Small intestine (tissue), 7 donors: ENCODE data around the gene MYOZ2. TPM values are rescaled to one million over a fixed set of nuclear protein-coding genes. Genes with fewer than 3 reads are reported as not detected.

Source experiments
- DNase-seq, 2 donors: peaks; one replicate each; pipeline versions ENCODE4 v3.0.0 to v3.0.0-alpha.2; 2013
- FAIRE-seq: peaks from 2 replicates; lab custom pipeline; 2012; peaks lifted over from hg19 to GRCh38; lab: Jason Lieb, UNC
- H3K27ac ChIP-seq, 3 donors: one replicate each; pipeline ENCODE4 v1.5.1; 2013; ENCODE audit warnings: low read length in 2 of 3, mild to moderate bottlenecking in 2 of 3, control low read depth in 1 of 3, inconsistent platforms in 1 of 3, low read depth in 1 of 3, moderate library complexity in 1 of 3
- H3K27me3 ChIP-seq, 3 donors: one replicate each; pipeline ENCODE4 v1.6.1; 2013; ENCODE audit warnings: low read length in 3 of 3, inconsistent platforms in 1 of 3; ENCODE audit not compliant: control insufficient read depth in 3 of 3, insufficient read depth in 3 of 3
- H3K36me3 ChIP-seq, 3 donors: one replicate each; pipeline ENCODE4 v1.6.1; 2013; ENCODE audit warnings: low read length in 3 of 3, inconsistent platforms in 1 of 3, low read depth in 1 of 3, mild to moderate bottlenecking in 1 of 3, moderate library complexity in 1 of 3; ENCODE audit not compliant: control insufficient read depth in 3 of 3, insufficient read depth in 2 of 3
- H3K4me1 ChIP-seq, 3 donors: one replicate each; pipeline ENCODE4 v1.6.1; 2013; ENCODE audit warnings: low read length in 2 of 3, inconsistent platforms in 1 of 3, low read depth in 1 of 3, mild to moderate bottlenecking in 1 of 3, moderate library complexity in 1 of 3; ENCODE audit not compliant: control insufficient read depth in 3 of 3, insufficient read depth in 2 of 3
- H3K4me3 ChIP-seq, 3 donors: one replicate each; pipeline ENCODE4 v1.5.1; 2013; ENCODE audit warnings: low read length in 3 of 3, control low read depth in 1 of 3, inconsistent platforms in 1 of 3, low read depth in 1 of 3, mild to moderate bottlenecking in 1 of 3, moderate library complexity in 1 of 3
- H3K9me3 ChIP-seq, 2 donors: one replicate each; pipeline ENCODE4 v1.6.1; 2013; ENCODE audit warnings: low read depth in 1 of 2, low read length in 1 of 2; ENCODE audit not compliant: control insufficient read depth in 2 of 2, insufficient read depth in 1 of 2
- WGBS, 3 donors: extraction: QIAGEN DNeasy Blood & Tissue Kit; methylation state at CpG; one replicate each; pipeline ENCODE4 v1.1.7; 2013; 5-methylcytosine and 5-hydroxymethylcytosine counted together
- polyA plus RNA-seq, 4 donors: library from polyadenylated mRNA; stranded (reverse) in 3 of 4; unstranded in 1 of 4; fragments of 200-250 nt in 3 of 4; fragments of 120-200 nt in 1 of 4; gene quantifications; one replicate each; pipeline versions ENCODE4 v1.2.1 to v1.2.3, GENCODE V29; 2013
- donor health status: healthy with polysubstance abuse.
- donor health status: control.
- donor health status: control.
- donor health status: Bipolar disorder and iron deficiency.
- donor health status: healthy.

Gene MYOZ2
- polyA plus RNA-seq, 4 donors: 0.04 to 8.4 (median 0.65) TPM

GRCh38 chr4:119116925-119117900 is 18.4 kb upstream of the MYOZ2 start:
- FAIRE-seq (peak; percentile 36), DNase-seq (no peak)
- no peaks in the 10 kb centered on the region for H3K36me3 ChIP-seq
- no peak overlapping the region for H3K27ac ChIP-seq
- no peaks in the 10 kb centered on the region for H3K4me1 ChIP-seq
- H3K9me3 ChIP-seq: no peaks in the 10 kb centered on the region
- H3K27me3 ChIP-seq: no peaks in the 10 kb centered on the region
- H3K4me3 ChIP-seq: no peak overlapping the region
- 69 to 77% (median 76%) methylated on average over 3 of the region's 3 CpGs for WGBS, 3 donors

DNA sequence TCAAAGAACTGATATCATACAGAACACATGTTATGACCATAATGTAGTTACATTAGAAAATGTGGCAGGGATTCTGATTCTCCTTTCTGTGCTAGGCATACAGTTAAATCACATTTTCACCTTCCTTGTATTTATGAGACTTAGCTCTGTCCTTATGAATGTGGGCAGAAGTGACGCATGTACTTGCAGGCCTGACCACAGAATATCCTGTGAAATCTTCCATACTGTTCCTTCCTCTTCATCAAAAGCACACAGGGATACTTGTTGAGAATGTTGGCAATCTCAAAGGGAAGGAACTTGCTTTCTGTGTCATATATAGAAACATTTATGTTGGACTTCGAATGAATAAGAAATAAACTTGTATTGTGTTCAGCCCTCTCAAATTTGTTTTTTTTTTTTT is 17.2 kb upstream of the MYOZ2 start:
- 67 to 84% (median 81%) methylated on average over 2 of the region's 2 CpGs for WGBS, 3 donors
- no peak for FAIRE-seq
- no peaks in the 10 kb centered on the region for H3K27me3 ChIP-seq
- no peaks in the 10 kb centered on the region for H3K36me3 ChIP-seq
- H3K9me3 ChIP-seq: no peaks in the 10 kb centered on the region
- H3K4me3 ChIP-seq: no peak overlapping the region
- no peak overlapping the region for H3K27ac ChIP-seq
- no peaks in the 10 kb centered on the region for H3K4me1 ChIP-seq
- no peak for DNase-seq

- Histone ChIP-seq H3K9me3 (no peaks in the 10 kb centered on the region), H3K4me1 (no peaks in the 10 kb centered on the region), H3K36me3 (no peaks in the 10 kb centered on the region), H3K27me3 (no peaks in the 10 kb centered on the region), H3K27ac (no peak overlapping the region), H3K4me3 (no peak overlapping the region)
- DNase-seq: no peak
- no peak for FAIRE-seq
These were observed 11.3 kb upstream of the MYOZ2 start for GRCh38 chr4:119124352-119124751.

GRCh38 chr4:119125931-119126330 is 9.7 kb upstream of the MYOZ2 start:
- FAIRE-seq: no peak

GRCh38 chr4:119128148-119128547 is 7.5 kb upstream of the MYOZ2 start:
- FAIRE-seq (no peak), DNase-seq (no peak)
- H3K27me3 ChIP-seq: no peaks in the 10 kb centered on the region
- H3K4me3 ChIP-seq: no peak overlapping the region
- no peak overlapping the region for H3K27ac ChIP-seq
- 76 to 81% (median 78%) methylated on average over 3 of the region's 3 CpGs for WGBS, 3 donors
- H3K36me3 ChIP-seq: no peaks in the 10 kb centered on the region
- H3K4me1 ChIP-seq: peaks cover 0 to 5% (median 0%) of the 10 kb centered on the region in 3 donors
- H3K9me3 ChIP-seq: no peaks in the 10 kb centered on the region

More at GRCh38 chr4:119125931-119126330, 9.7 kb upstream of the MYOZ2 start:
- H3K36me3 ChIP-seq: no peaks in the 10 kb centered on the region
- H3K4me1 ChIP-seq: no peaks in the 10 kb centered on the region
- DNase-seq: no peak
- H3K4me3 ChIP-seq: no peak overlapping the region
- H3K27me3 ChIP-seq: no peaks in the 10 kb centered on the region
- no peaks in the 10 kb centered on the region for H3K9me3 ChIP-seq
- no peak overlapping the region for H3K27ac ChIP-seq

DNA sequence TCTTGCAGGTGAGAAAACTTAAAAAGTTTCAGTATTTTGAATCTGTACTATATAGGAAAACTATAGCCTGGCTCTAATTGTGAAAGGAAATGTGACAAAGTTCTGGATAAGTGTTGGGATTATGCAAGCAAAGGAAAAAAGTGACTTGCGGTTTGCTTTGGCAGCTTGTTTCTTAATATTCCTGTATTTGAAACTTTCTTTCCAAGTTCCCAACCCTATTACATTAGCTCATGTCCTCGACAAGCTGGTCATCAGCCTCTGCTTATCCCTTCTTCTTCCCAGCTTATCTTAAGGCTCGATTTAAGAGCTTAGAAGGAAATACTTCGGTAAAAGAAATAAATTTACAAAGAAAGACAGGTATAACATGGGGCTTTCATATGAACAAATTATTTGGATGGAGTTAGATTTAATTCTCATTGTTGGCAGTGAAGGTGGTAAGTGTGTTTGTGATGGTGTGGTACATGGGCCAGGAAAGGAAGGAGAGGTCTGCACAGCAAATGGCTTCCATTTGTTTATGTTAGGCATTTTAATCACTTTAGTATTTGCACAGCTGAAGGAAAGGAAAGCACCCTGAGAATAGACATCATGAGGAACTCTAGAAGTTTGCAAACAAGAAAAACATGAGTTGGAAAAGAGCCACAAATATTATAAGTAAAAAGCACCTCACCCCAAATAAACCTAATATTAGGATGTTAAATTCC is 5.1 kb upstream of the MYOZ2 start:
- WGBS, 3 donors: 69 to 84% (median 76%) methylated on average over 4 of the region's 4 CpGs
- no peak overlapping the region for H3K27ac ChIP-seq
- no peaks in the 10 kb centered on the region for H3K27me3 ChIP-seq
- no peak for FAIRE-seq
- H3K4me3 ChIP-seq: no peak overlapping the region
- H3K9me3 ChIP-seq: no peaks in the 10 kb centered on the region
- no peak for DNase-seq
- H3K4me1 ChIP-seq: peaks cover 0 to 5% (median 0%) of the 10 kb centered on the region in 3 donors
- no peaks in the 10 kb centered on the region for H3K36me3 ChIP-seq

DNA sequence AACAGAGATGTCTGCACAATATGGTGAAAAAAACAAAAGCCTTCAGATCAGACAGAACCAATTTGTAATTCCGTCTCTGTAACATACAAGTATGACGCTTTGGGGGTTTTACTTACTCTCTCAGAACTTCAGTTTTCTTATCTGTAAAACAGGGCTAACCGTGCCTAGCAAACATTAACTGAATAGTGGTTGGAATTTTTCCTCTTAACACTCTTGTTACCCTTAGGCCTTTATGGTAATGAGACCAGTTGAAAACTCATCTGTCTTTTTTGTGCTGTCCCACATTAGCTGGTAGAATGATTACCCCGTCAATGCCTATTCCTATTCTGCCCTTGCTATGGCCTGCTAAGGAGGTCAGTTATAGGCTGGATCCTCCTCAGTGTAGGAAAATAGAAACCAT is 4.5 kb upstream of the MYOZ2 start:
- H3K4me1 ChIP-seq: peaks cover 0 to 5% (median 0%) of the 10 kb centered on the region in 3 donors
- DNase-seq (no peak), FAIRE-seq (no peak)
- H3K27me3 ChIP-seq: no peaks in the 10 kb centered on the region
- WGBS, 3 donors: 78 to 85% (median 84%) methylated on average over 4 of the region's 4 CpGs
- no peaks in the 10 kb centered on the region for H3K9me3 ChIP-seq
- no peak overlapping the region for H3K4me3 ChIP-seq
- no peak overlapping the region for H3K27ac ChIP-seq
- H3K36me3 ChIP-seq: no peaks in the 10 kb centered on the region

- DNase-seq: no peak
- H3K4me3 ChIP-seq: no peak overlapping the region
- no peaks in the 10 kb centered on the region for H3K9me3 ChIP-seq
- FAIRE-seq: no peak
- 70 to 85% (median 75%) methylated on average over 5 of the region's 5 CpGs for WGBS, 3 donors
- no peaks in the 10 kb centered on the region for H3K27me3 ChIP-seq
- no peak overlapping the region for H3K27ac ChIP-seq
- H3K4me1 ChIP-seq: peaks cover 0 to 5% (median 0%) of the 10 kb centered on the region in 3 donors
- H3K36me3 ChIP-seq: no peaks in the 10 kb centered on the region
These were observed 3.3 kb upstream of the MYOZ2 start for GRCh38 chr4:119132306-119132705.
